Measurements from ENCODE around the gene DGLUCY.
"Not testable (repeated sequence)": the region's sequence is repeated elsewhere in the genome, so short reads cannot be mapped to it uniquely, and the experiment has no call there.

Gene DGLUCY

GRCh38 chr14:91153360-91153759 lies 39.5 kb downstream of the DGLUCY start:
- no peak overlapping the region for H3K4me3 ChIP-seq (ENCODE audit: low read depth, low read length)
- TF ChIP-seq, protein P1, sequence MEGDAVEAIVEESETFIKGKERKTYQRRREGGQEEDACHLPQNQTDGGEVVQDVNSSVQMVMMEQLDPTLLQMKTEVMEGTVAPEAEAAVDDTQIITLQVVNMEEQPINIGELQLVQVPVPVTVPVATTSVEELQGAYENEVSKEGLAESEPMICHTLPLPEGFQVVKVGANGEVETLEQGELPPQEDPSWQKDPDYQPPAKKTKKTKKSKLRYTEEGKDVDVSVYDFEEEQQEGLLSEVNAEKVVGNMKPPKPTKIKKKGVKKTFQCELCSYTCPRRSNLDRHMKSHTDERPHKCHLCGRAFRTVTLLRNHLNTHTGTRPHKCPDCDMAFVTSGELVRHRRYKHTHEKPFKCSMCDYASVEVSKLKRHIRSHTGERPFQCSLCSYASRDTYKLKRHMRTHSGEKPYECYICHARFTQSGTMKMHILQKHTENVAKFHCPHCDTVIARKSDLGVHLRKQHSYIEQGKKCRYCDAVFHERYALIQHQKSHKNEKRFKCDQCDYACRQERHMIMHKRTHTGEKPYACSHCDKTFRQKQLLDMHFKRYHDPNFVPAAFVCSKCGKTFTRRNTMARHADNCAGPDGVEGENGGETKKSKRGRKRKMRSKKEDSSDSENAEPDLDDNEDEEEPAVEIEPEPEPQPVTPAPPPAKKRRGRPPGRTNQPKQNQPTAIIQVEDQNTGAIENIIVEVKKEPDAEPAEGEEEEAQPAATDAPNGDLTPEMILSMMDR (IDR thresholded peaks at IDR 0.05; ENCODE audit: low read depth, low read length): no peak

GRCh38 chr14:91154851-91155625 lies 41.2 kb downstream of the DGLUCY start:
- no peak overlapping the region for H3K4me3 ChIP-seq (ENCODE audit: low read depth, low read length)
- TF ChIP-seq, protein P1 (IDR thresholded peaks at IDR 0.05; ENCODE audit: low read depth, low read length): no peak

- no peak overlapping the region for H3K4me3 ChIP-seq (ENCODE audit: low read depth, low read length)
Observed at GRCh38 chr14:91155626-91156089, 41.8 kb downstream of the DGLUCY start.

DNA sequence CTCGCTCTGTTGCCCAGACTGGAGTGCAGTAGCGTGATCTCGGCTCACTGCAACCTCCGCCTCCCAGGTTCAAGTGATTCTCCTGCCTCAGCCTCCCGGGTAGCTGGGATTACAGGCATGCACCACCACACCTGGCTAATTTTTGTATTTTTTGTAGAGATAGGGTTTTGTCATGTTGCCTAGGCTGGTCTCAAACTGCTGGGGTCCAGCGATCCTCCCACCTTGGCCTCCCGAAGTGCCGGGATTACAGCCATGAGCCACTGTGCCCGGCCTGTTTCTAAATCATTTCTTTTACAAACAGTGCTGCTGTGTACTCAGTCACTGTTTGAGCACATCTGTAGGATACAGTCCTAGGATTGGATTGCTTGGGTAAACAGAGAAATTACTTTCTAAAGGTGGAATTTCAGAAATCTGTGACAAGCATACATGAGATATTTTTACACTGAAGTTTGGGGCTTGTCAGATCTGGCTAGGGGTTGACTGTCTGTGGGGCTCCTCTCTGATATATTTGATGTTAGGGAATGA lies 42.3 kb downstream of the DGLUCY start:
- H3K4me3 ChIP-seq (ENCODE audit: low read depth, low read length): not testable (repeated sequence)

More at GRCh38 chr14:91155626-91156089, 41.8 kb downstream of the DGLUCY start:
- TF ChIP-seq, protein P1 (IDR thresholded peaks at IDR 0.05; ENCODE audit: low read depth, low read length): no peak

DNA sequence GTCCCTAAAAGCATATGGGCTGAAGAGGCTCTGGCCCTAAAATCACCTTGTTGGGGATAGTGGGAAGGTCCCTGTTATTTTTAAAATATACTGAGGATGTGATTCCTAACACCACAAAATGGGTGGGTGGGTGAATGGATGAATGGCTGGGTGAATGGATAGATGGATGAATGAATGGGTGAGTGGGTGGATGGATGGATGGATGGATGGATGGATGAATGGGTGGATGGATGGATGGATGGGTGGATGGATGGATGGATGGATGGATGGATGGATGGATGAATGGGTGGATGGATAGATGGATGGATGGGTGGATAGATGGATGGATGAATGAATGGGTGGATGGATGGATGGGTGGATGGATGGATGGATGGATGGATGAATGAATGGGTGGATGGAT lies 43.0 kb downstream of the DGLUCY start:
- H3K4me3 ChIP-seq (ENCODE audit: low read depth, low read length): not testable (repeated sequence)

DNA sequence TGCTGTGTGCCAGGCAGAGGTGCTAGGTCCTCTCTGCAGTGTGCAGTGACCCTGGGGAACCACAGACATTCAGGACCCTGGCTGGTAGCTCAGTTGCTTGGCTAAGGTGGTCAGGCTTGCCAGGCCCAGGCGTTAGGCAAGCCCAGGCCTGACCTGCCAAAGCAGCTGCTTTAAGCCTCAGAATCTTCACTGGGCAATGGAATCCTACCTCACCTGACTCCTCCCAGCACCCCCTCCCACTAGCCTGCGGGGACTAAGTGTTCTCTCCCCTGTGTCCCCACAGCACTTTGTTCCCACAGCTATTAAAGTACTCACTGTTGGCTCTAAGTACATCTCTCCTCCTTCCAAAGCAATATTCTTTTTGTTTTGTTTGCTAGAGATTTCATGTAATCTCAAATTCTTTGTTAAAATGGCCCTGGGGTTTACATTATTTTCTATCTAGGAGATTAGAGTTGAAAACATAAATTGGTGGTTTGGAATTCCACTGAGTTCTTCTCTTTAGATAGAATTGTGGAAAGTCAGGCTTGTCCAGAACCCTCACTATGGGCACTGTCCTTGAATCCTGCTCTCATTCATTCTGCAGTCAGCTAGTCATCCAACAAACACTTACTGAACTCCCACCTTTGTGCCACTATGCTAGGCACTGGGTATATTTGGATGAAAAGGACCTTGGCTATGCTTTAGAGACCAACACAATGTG lies 44.4 kb downstream of the DGLUCY start:
- TF ChIP-seq, protein P1 (IDR thresholded peaks at IDR 0.05; ENCODE audit: low read depth, low read length): no peak

GRCh38 chr14:91159182-91159581 lies 45.3 kb downstream of the DGLUCY start:
- TF ChIP-seq, protein P1 (IDR thresholded peaks at IDR 0.05; ENCODE audit: low read depth, low read length): no peak
- H3K4me3 ChIP-seq (ENCODE audit: low read depth, low read length): no peak overlapping the region

More for the DNA sequence above, 44.4 kb downstream of the DGLUCY start:
- H3K4me3 ChIP-seq (ENCODE audit: low read depth, low read length): no peak overlapping the region

DNA sequence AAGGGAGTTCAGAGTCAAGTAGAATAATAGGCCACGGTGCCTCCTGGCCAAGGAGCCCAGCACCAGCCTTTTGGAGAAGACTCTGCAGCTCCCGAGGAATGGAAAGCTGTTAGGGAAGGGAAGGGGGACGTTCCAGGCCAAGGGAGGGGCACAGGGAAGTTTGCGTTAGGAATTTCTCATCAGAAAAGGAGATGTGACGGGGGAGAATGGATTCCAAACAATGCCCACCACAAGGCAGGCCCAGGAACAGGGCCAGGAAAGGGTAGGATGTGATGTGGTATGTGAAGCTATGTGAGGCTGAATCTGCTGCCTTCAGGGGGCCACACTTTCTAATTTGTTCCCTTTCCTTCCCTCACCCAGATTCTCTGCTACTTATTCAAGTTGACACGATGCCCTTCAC lies 46.0 kb downstream of the DGLUCY start:
- TF ChIP-seq, protein P1 (IDR thresholded peaks at IDR 0.05; ENCODE audit: low read depth, low read length): no peak
- no peak overlapping the region for H3K4me3 ChIP-seq (ENCODE audit: low read depth, low read length)
